Gastroesophageal sphincter (tissue), 3 donors: ENCODE measurements around the gene PLGRKT.

Source experiments
- CTCF ChIP-seq, 4 experiments: fragments of 200-600 bp in 2 of 4; fragments of 450-650 bp in 2 of 4; sonication (generic) in 1 of 4; IDR thresholded peaks; one replicate each; pipeline ENCODE4 v1.5.1; 2017 to 2019; ENCODE audit warnings: antibody characterized with exemption in 4 of 4, mild to moderate bottlenecking in 2 of 4, moderate library complexity in 2 of 4
- EP300 ChIP-seq: sonication (generic); formaldehyde crosslinking; IDR thresholded peaks from one replicate; pipeline ENCODE4 v1.6.1; 2017; ENCODE audit warnings: antibody characterized with exemption, mild to moderate bottlenecking
- POLR2A ChIP-seq, 2 donors: fragments of 450-650 bp; IDR thresholded peaks; one replicate each; pipeline ENCODE4 v1.6.1; 2017; ENCODE audit warnings: antibody characterized with exemption in 2 of 2, mild to moderate bottlenecking in 2 of 2, moderate library complexity in 1 of 2
- POLR2AphosphoS5 ChIP-seq: sonication (generic); formaldehyde crosslinking; IDR thresholded peaks from one replicate; pipeline ENCODE4 v1.6.1; 2017; ENCODE audit warnings: antibody characterized with exemption

- TF ChIP-seq CTCF (IDR thresholded peaks at IDR 0.05) (no peak), POLR2A (IDR thresholded peaks at IDR 0.05) (no peak), POLR2AphosphoS5 (no peak), EP300 (no peak)
These were observed 6.8 kb downstream of the PLGRKT start for GRCh38 chr9:5430912-5431311.
